HepG2 (cell line): Measurements from ENCODE around the gene PLXDC2. TPM values are rescaled to one million over a fixed set of nuclear protein-coding genes. Genes with fewer than 3 reads are reported as not detected.

Experiments
- ATAC-seq: fragments of 200-7000 bp; cut with Tn5 transposase; 3 replicates; pipeline ENCODE4 v1.9.1; 2020; ENCODE audit warnings: mild to moderate bottlenecking, moderate library complexity
- BruUV-seq: library from RNA; stranded (reverse); fragments of 400-500 nt; replicated peaks from 2 replicates; lab custom pipeline; 2021; lab: Mats Ljungman, UMichigan
- CTCF ChIA-PET: fragments of 300-600 bp; formaldehyde crosslinking; extraction: SDS; loops from one replicate; lab custom pipeline; 2021; ENCODE audit warnings: low total read pairs, inconsistent platforms, low intra/inter-chr PET ratio; lab: Yijun Ruan, JAX
- POLR2A ChIA-PET: fragments of 350-600 bp; sonication (Branson Sonifier 250); formaldehyde crosslinking; loops from one replicate; lab custom pipeline; 2020; ENCODE audit warnings: antibody characterized with exemption, inconsistent platforms; lab: Yijun Ruan, JAX
- DNase-seq: peaks from one replicate; pipeline ENCODE4 v3.0.0-alpha.2; 2015; ENCODE audit warnings: low spot score
- FAIRE-seq: peaks from 3 replicates; lab custom pipeline; 2011; peaks lifted over from hg19 to GRCh38; lab: Jason Lieb, UNC
- H2AFZ ChIP-seq: one replicate; pipeline ENCODE4 v1.6.1; 2011; ENCODE audit warnings: low read length, inconsistent platforms
- H3K27ac ChIP-seq: fragments of 300-600 bp; 3 replicates; pipeline ENCODE4 v1.8.0; 2011; ENCODE audit warnings: mixed run types, mild to moderate bottlenecking, mixed read lengths, low read length, inconsistent platforms; ENCODE audit not compliant: insufficient read depth; ENCODE audit errors: extremely low read length
- H3K27me3 ChIP-seq, 2 experiments: fragments of 200-600 bp in 1 of 2; 2 replicates in 1 of 2; 3 replicates in 1 of 2; pipeline versions ENCODE4 v1.6.0 to v1.8.0; 2011; ENCODE audit warnings: low read length in 2 of 2, mild to moderate bottlenecking in 2 of 2, moderate library complexity in 2 of 2, inconsistent platforms in 1 of 2; ENCODE audit not compliant: insufficient read depth in 2 of 2, control insufficient read depth in 1 of 2
- H3K36me3 ChIP-seq, 2 experiments: fragments of 200-600 bp in 1 of 2; replicated peaks in 1 of 2; 2 replicates in 1 of 2; 3 replicates in 1 of 2; pipeline versions ENCODE4 v1.5.1 to v1.8.0; 2011; ENCODE audit warnings: low read length in 2 of 2, inconsistent platforms in 1 of 2; ENCODE audit not compliant: insufficient read depth in 2 of 2, control insufficient read depth in 1 of 2
- H3K4me1 ChIP-seq: 2 replicates; pipeline ENCODE4 v1.5.1; 2012; ENCODE audit warnings: low read length, inconsistent platforms; ENCODE audit not compliant: insufficient read depth
- H3K4me2 ChIP-seq: 2 replicates; pipeline ENCODE4 v1.6.0; 2011; ENCODE audit warnings: low read depth, low read length, inconsistent platforms
- H3K4me3 ChIP-seq, 3 experiments: fragments of 200-600 bp in 1 of 3; sonication (generic), shearing (Covaris generic) in 1 of 3; replicated peaks in 1 of 3; 2 replicates each; pipeline ENCODE4 v1.5.1; 2011 to 2016; ENCODE audit warnings: low read length in 3 of 3, inconsistent platforms in 2 of 3, low read depth in 2 of 3, mild to moderate bottlenecking in 2 of 3, control low read depth in 1 of 3, mixed read lengths in 1 of 3; ENCODE audit not compliant: insufficient read depth in 1 of 3
- H3K79me2 ChIP-seq: one replicate; pipeline ENCODE4 v1.6.1; 2011; ENCODE audit warnings: low read length, inconsistent platforms; ENCODE audit not compliant: insufficient read depth
- H3K9ac ChIP-seq: 2 replicates; pipeline ENCODE4 v1.6.0; 2011; ENCODE audit warnings: mild to moderate bottlenecking, low read depth, low read length, inconsistent platforms; ENCODE audit not compliant: insufficient read depth
- H3K9me3 ChIP-seq: 2 replicates; pipeline ENCODE4 v1.5.1; 2012; ENCODE audit warnings: mild to moderate bottlenecking, low read length
- H4K20me1 ChIP-seq: 2 replicates; pipeline ENCODE4 v1.6.0; 2011; ENCODE audit warnings: inconsistent platforms, mild to moderate bottlenecking, low read length, moderate library complexity; ENCODE audit not compliant: insufficient read depth
- CC2D1A ChIP-seq: sonication (generic); formaldehyde crosslinking; IDR thresholded peaks from 2 replicates; pipeline ENCODE4 v1.8.1; 2023; ENCODE audit warnings: mild to moderate bottlenecking, missing genetic modification reagents
- CTCF ChIP-seq: sonication (generic); formaldehyde crosslinking; IDR thresholded peaks from 2 replicates; pipeline ENCODE4 v1.5.0; 2020; ENCODE audit warnings: mild to moderate bottlenecking, missing genetic modification reagents, moderate library complexity
- MATR3 ChIP-seq: sonication (generic); formaldehyde crosslinking; IDR thresholded peaks from 2 replicates; pipeline ENCODE4 v1.4.0; 2020; ENCODE audit warnings: missing genetic modification reagents
- NCOA2 ChIP-seq: sonication (generic); formaldehyde crosslinking; IDR thresholded peaks from 2 replicates; pipeline ENCODE4 v1.8.0; 2022; ENCODE audit warnings: inconsistent platforms
- SOX6 ChIP-seq, 2 experiments: fragments of 450-650 bp in 1 of 2; sonication (generic) in 1 of 2; formaldehyde crosslinking in 1 of 2; IDR thresholded peaks; 2 replicates each; pipeline versions ENCODE4 v1.4.0 to v1.6.1; 2017 to 2020; ENCODE audit warnings: antibody characterized with exemption in 1 of 2, mild to moderate bottlenecking in 1 of 2, missing genetic modification reagents in 1 of 2
- STAG1 ChIP-seq: sonication (generic); formaldehyde crosslinking; IDR thresholded peaks from 2 replicates; pipeline ENCODE4 v1.4.0; 2020; ENCODE audit warnings: missing genetic modification reagents
- ZKSCAN5 ChIP-seq: sonication (generic); formaldehyde crosslinking; IDR thresholded peaks from 2 replicates; pipeline ENCODE4 v1.5.1; 2020; ENCODE audit warnings: mild to moderate bottlenecking, missing genetic modification reagents
- ZNF879 ChIP-seq: sonication (generic); formaldehyde crosslinking; IDR thresholded peaks from 2 replicates; pipeline ENCODE4 v1.8.1; 2023; ENCODE audit warnings: missing genetic modification reagents
- WGBS: methylation state at CpG from one replicate; pipeline ENCODE4 v1.1.6; 2017; ENCODE audit warnings: low lambda C conversion rate; 5-methylcytosine and 5-hydroxymethylcytosine counted together
- in situ Hi-C: cut with HindIII; loops from 2 replicates; pipeline ENCODE4 v1.10.0; 2017; ENCODE audit warnings: low pct_unique_long_range_greater_than_20kb; ENCODE audit not compliant: extremely low pct_ligation_motif_present
- intact Hi-C: fragments of 100-400 bp; cut with micrococcal nuclease; formaldehyde crosslinking; loops from one replicate; pipeline ENCODE4 v1.10.0; 2022; ENCODE audit not compliant: unreplicated experiment
- polyA plus RNA-seq, 8 experiments: library from polyadenylated mRNA; depleted of rRNA in 3 of 8; stranded (reverse) in 7 of 8; unstranded in 1 of 8; fragments of >200 nt; fragmentation: Illumina TruSeq in 4 of 8; extraction: Trizol in 4 of 8; gene quantifications; 2 replicates each; pipeline versions ENCODE4 v1.2.1 to v1.2.3, GENCODE V29; 2011 to 2016; ENCODE audit warnings: low read depth in 4 of 8, missing spikeins in 1 of 8, mixed read lengths in 1 of 8; ENCODE audit not compliant: insufficient read depth in 1 of 8
- total RNA-seq, 5 experiments: library from RNA; depleted of rRNA; stranded (reverse); fragments of >200 nt; fragmentation: Illumina TruSeq; extraction: Trizol; gene quantifications; 2 replicates each; pipeline ENCODE4 v1.2.3, GENCODE V29; 2016; ENCODE audit warnings: low read depth in 1 of 5

The PLXDC2 gene
- total and polyA plus RNA-seq, 2 of the 13 experiments (the other 11 are each of a cell fraction or from before 2014, with no cell fraction given): 2.1 to 2.4 TPM

DNA sequence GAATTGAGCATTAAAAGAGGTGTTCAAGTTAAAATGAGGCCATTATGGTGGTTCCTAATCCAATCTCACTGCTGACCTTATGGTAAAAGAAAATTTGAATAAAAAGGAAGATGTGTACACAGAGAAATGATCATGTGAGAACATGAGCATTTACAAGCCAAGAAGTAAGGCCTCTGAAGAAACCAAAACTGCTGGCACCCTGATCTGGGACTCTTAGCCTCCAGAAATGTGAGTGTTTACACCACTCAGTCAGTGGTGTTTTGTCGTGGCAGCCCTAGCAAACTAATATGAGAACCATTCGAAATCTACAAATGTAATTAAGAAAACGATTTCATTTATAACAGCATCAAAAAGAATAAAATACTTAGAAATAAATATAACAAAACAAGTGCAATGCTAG, 6.8 kb upstream of the PLXDC2 start:
- POLR2A ChIA-PET: no interaction called here
- DNase-seq (no peak), FAIRE-seq (no peak), ATAC-seq (no peak)
- Histone ChIP-seq H4K20me1 (no peaks in the 10 kb centered on the region), H3K27me3 (peaks cover 0 to 2% of the 10 kb centered on the region in 2 experiments; a peak in 1 of 5 replicates), H3K4me2 (no peak overlapping the region), H3K79me2 (no peaks in the 10 kb centered on the region), H3K4me1 (no peaks in the 10 kb centered on the region), H3K9ac (no peak overlapping the region), H3K9me3 (peaks cover 4% of the 10 kb centered on the region; the same call in 1 of the 2 replicates), H2AFZ (no peak overlapping the region), H3K4me3 (no peak overlapping the region), H3K27ac (no peak overlapping the region), H3K36me3 (no peaks in the 10 kb centered on the region)
- no peak for TF ChIP-seq ZKSCAN5 (CRISPR knock-in tag)
- TF ChIP-seq CC2D1A (CRISPR knock-in tag): no peak
- TF ChIP-seq SOX6 (IDR thresholded peaks at IDR 0.05): no peak
- no peak for TF ChIP-seq SOX6 (CRISPR knock-in tag; IDR thresholded peaks at IDR 0.05)
- no peak for TF ChIP-seq MATR3 (CRISPR knock-in tag)
- TF ChIP-seq ZNF879: no peak
- BruUV-seq: no TSS peak
- WGBS: 17% methylated on average over 3 of the region's 3 CpGs
- in situ Hi-C loops: no loop called here
- CTCF ChIA-PET: no interaction called here
- intact Hi-C loops: no loop called here

GRCh38 chr10:19811540-19811939, 4.7 kb upstream of the PLXDC2 start:
- Histone ChIP-seq H2AFZ (no peak overlapping the region), H3K9me3 (no peaks in the 10 kb centered on the region), H3K4me3 (no peak overlapping the region), H3K4me2 (no peak overlapping the region), H3K27me3 (peaks cover 0 to 11% of the 10 kb centered on the region in 2 experiments; a peak in 2 of 5 replicates), H3K9ac (no peak overlapping the region), H4K20me1 (no peaks in the 10 kb centered on the region; the same call in 1 of the 2 replicates), H3K4me1 (peaks cover 3% of the 10 kb centered on the region; the same call in 1 of the 2 replicates), H3K27ac (no peak overlapping the region), H3K79me2 (no peaks in the 10 kb centered on the region), H3K36me3 (no peaks in the 10 kb centered on the region)
- ChIA-PET CTCF (no interaction called here), POLR2A (no interaction called here)
- BruUV-seq: no TSS peak
- peak; percentile 52 for FAIRE-seq
- WGBS: 18% methylated on average over 1 of the region's 1 CpG
- peak; percentile 69 for ATAC-seq
- peak; percentile 13 for DNase-seq
- intact Hi-C loops: no loop called here
- in situ Hi-C loops: no loop called here
- TF ChIP-seq STAG1 (CRISPR knock-in tag) (peak; percentile 29; the same call in 1 of the 2 replicates), CTCF (CRISPR knock-in tag) (peak; percentile 14; the same call in 1 of the 2 replicates), NCOA2 (CRISPR knock-in tag) (no peak)
